GM21723 (cell line): ENCODE data around the gene CTAGE9.
A peak's percentile ranks its signal among the peaks of the same experiment; 100 is the strongest.
"Not testable (repeated sequence)": the region's sequence is repeated elsewhere in the genome, so short reads cannot be mapped to it uniquely, and the experiment has no call there.

Source experiments
- ATAC-seq: cut with Tn5 transposase; IDR thresholded peaks from one replicate; pipeline ENCODE4 v1.9.1; 2021; ENCODE audit warnings: mild to moderate bottlenecking, moderate library complexity; ENCODE audit not compliant: unreplicated experiment

CTAGE9 gene

GRCh38 chr6:131730264-131730663 lies 19.4 kb upstream of the CTAGE9 start:
- ATAC-seq = no peak

- ATAC-seq = no peak
Observed at GRCh38 chr6:131729550-131729949, 18.7 kb upstream of the CTAGE9 start.

- no peak for ATAC-seq
Observed at GRCh38 chr6:131728296-131728939, 17.6 kb upstream of the CTAGE9 start.

- no peak for ATAC-seq
Observed at GRCh38 chr6:131727868-131728267, 17.1 kb upstream of the CTAGE9 start.

GRCh38 chr6:131727467-131727866 lies 16.6 kb upstream of the CTAGE9 start:
- no peak for ATAC-seq

- no peak for ATAC-seq
Observed at GRCh38 chr6:131724114-131724513, 13.3 kb upstream of the CTAGE9 start.

- no peak for ATAC-seq
Observed at GRCh38 chr6:131721161-131721560, 10.3 kb upstream of the CTAGE9 start.

- no peak for ATAC-seq
Observed at GRCh38 chr6:131717836-131718542, 7.2 kb upstream of the CTAGE9 start.

- peak; percentile 57 for ATAC-seq
Observed at GRCh38 chr6:131715567-131715966, 4.8 kb upstream of the CTAGE9 start.

- ATAC-seq = not testable (repeated sequence)
Observed at GRCh38 chr6:131703905-131704304, 6.9 kb downstream of the CTAGE9 start.

GRCh38 chr6:131700851-131701250 lies 10.0 kb downstream of the CTAGE9 start:
- ATAC-seq = not testable (repeated sequence)

- ATAC-seq = no peak
Observed at GRCh38 chr6:131696956-131697355, 13.9 kb downstream of the CTAGE9 start.

- peak; percentile 94 for ATAC-seq
Observed at GRCh38 chr6:131694832-131695426, 15.9 kb downstream of the CTAGE9 start.

- ATAC-seq = no peak
Observed at GRCh38 chr6:131693384-131693783, 17.4 kb downstream of the CTAGE9 start.

GRCh38 chr6:131692589-131692988 lies 18.2 kb downstream of the CTAGE9 start:
- no peak for ATAC-seq

GRCh38 chr6:131692031-131692430 lies 18.8 kb downstream of the CTAGE9 start:
- no peak for ATAC-seq

- ATAC-seq = peak; percentile 74
Observed at GRCh38 chr6:131688286-131688685, 22.5 kb downstream of the CTAGE9 start.

- ATAC-seq = no peak
Observed at GRCh38 chr6:131687022-131687421, 23.8 kb downstream of the CTAGE9 start.

- ATAC-seq = peak; percentile 65
Observed at GRCh38 chr6:131685266-131685780, 25.5 kb downstream of the CTAGE9 start.

- peak; percentile 74 for ATAC-seq
Observed at GRCh38 chr6:131683479-131683878, 27.3 kb downstream of the CTAGE9 start.

- ATAC-seq = no peak
Observed at GRCh38 chr6:131682442-131682841, 28.4 kb downstream of the CTAGE9 start.

GRCh38 chr6:131681585-131681984 lies 29.2 kb downstream of the CTAGE9 start:
- ATAC-seq = no peak
